ENCODE results near the gene CHST15.
"Not testable (repeated sequence)": the region's sequence is repeated elsewhere in the genome, so short reads cannot be mapped to it uniquely, and the experiment has no call there.

The CHST15 gene

GRCh38 chr10:124041675-124042445 is 51.5 kb downstream of the CHST15 start:
- DNase-seq: no peak

- DNase-seq: no peak
These were observed 52.8 kb downstream of the CHST15 start for GRCh38 chr10:124040451-124041188.

- DNase-seq: no peak
These were observed 53.9 kb downstream of the CHST15 start for GRCh38 chr10:124039483-124040013.

- DNase-seq: no peak
These were observed 55.6 kb downstream of the CHST15 start for GRCh38 chr10:124037784-124038183.

GRCh38 chr10:124037286-124037685 is 56.1 kb downstream of the CHST15 start:
- no peak for DNase-seq

- no peak for DNase-seq
These were observed 56.7 kb downstream of the CHST15 start for GRCh38 chr10:124036746-124037145.

- no peak for DNase-seq
These were observed 57.4 kb downstream of the CHST15 start for GRCh38 chr10:124035928-124036558.

- DNase-seq: no peak
These were observed 58.0 kb downstream of the CHST15 start for GRCh38 chr10:124035306-124035927.

- DNase-seq: not testable (repeated sequence)
These were observed 58.7 kb downstream of the CHST15 start for GRCh38 chr10:124034576-124035305.

- no peak for DNase-seq
These were observed 59.5 kb downstream of the CHST15 start for GRCh38 chr10:124033887-124034218.

GRCh38 chr10:124032971-124033886 is 60.2 kb downstream of the CHST15 start:
- no peak for DNase-seq

GRCh38 chr10:124032087-124032935 is 61.1 kb downstream of the CHST15 start:
- no peak for DNase-seq

GRCh38 chr10:124030492-124031110 is 62.8 kb downstream of the CHST15 start:
- no peak for DNase-seq

- no peak for DNase-seq
These were observed 63.3 kb downstream of the CHST15 start for GRCh38 chr10:124030061-124030460.

- no peak for DNase-seq
These were observed 63.8 kb downstream of the CHST15 start for GRCh38 chr10:124029559-124029958.

- no peak for DNase-seq
These were observed 64.5 kb downstream of the CHST15 start for GRCh38 chr10:124028700-124029480.

GRCh38 chr10:124027651-124028050 is 65.7 kb downstream of the CHST15 start:
- no peak for DNase-seq

- no peak for DNase-seq
These were observed 66.3 kb downstream of the CHST15 start for GRCh38 chr10:124027031-124027611.

GRCh38 chr10:124026589-124026939 is 66.8 kb downstream of the CHST15 start:
- no peak for DNase-seq
